Mesenchymal stem cell (in vitro differentiated cells and primary cell): ENCODE results near the gene PROSER2.

Experiments
- DNase-seq: peaks from one replicate; pipeline ENCODE4 v3.0.0-alpha.2; 2013
- H2AFZ ChIP-seq: one replicate; pipeline ENCODE4 v1.6.1; 2013; ENCODE audit warnings: low read depth, mild to moderate bottlenecking, control low read depth, inconsistent platforms, low read length, moderate library complexity
- H2AK5ac ChIP-seq: 2 replicates; pipeline ENCODE4 v1.6.1; 2013; ENCODE audit warnings: low read length, moderate library complexity, mild to moderate bottlenecking, inconsistent platforms; ENCODE audit not compliant: severe bottlenecking
- H2BK120ac ChIP-seq: one replicate; pipeline ENCODE4 v1.6.1; 2013; ENCODE audit warnings: low read depth, mild to moderate bottlenecking, inconsistent platforms, low read length, moderate library complexity
- H2BK12ac ChIP-seq, 2 experiments: one replicate each; pipeline ENCODE4 v1.6.1; 2013; ENCODE audit warnings: inconsistent platforms in 2 of 2, low read length in 2 of 2, mild to moderate bottlenecking in 2 of 2, moderate library complexity in 2 of 2, control low read depth in 1 of 2
- H2BK15ac ChIP-seq: one replicate; pipeline ENCODE4 v1.6.1; 2013; ENCODE audit warnings: mild to moderate bottlenecking, low read depth, inconsistent platforms; ENCODE audit not compliant: poor library complexity, severe bottlenecking
- H2BK5ac ChIP-seq: 2 replicates; pipeline ENCODE4 v1.6.1; 2013; ENCODE audit warnings: low read depth, mild to moderate bottlenecking, low read length, control low read depth, inconsistent platforms; ENCODE audit not compliant: poor library complexity, severe bottlenecking
- H3K14ac ChIP-seq, 2 experiments: one replicate each; pipeline ENCODE4 v1.6.1; 2013; ENCODE audit warnings: inconsistent platforms in 2 of 2, low read length in 2 of 2, control low read depth in 1 of 2, mild to moderate bottlenecking in 1 of 2, moderate library complexity in 1 of 2
- H3K18ac ChIP-seq, 2 experiments: one replicate each; pipeline ENCODE4 v1.6.1; 2013; ENCODE audit warnings: inconsistent platforms in 2 of 2, low read length in 2 of 2, control low read depth in 1 of 2, low read depth in 1 of 2, mild to moderate bottlenecking in 1 of 2
- H3K23ac ChIP-seq, 2 experiments: one replicate each; pipeline ENCODE4 v1.6.1; 2013; ENCODE audit warnings: inconsistent platforms in 2 of 2, low read length in 2 of 2, mild to moderate bottlenecking in 2 of 2, moderate library complexity in 2 of 2, control low read depth in 1 of 2
- H3K27ac ChIP-seq: 2 replicates; pipeline ENCODE4 v1.5.1; 2013; ENCODE audit warnings: mild to moderate bottlenecking, moderate library complexity, low read length, control low read depth, inconsistent platforms; ENCODE audit not compliant: poor library complexity, severe bottlenecking
- H3K27me3 ChIP-seq, 2 experiments: 2 replicates each; pipeline versions ENCODE4 v1.6.1 to v1.7.0; 2013; ENCODE audit warnings: low read length in 2 of 2, mild to moderate bottlenecking in 2 of 2, moderate library complexity in 2 of 2, control low read depth in 1 of 2, inconsistent platforms in 1 of 2; ENCODE audit not compliant: control insufficient read depth in 1 of 2, insufficient read depth in 1 of 2
- H3K36me3 ChIP-seq, 2 experiments: 2 replicates each; pipeline versions ENCODE4 v1.6.1 to v1.7.0; 2013; ENCODE audit warnings: low read length in 2 of 2, control low read depth in 1 of 2, inconsistent platforms in 1 of 2, low read depth in 1 of 2, mild to moderate bottlenecking in 1 of 2; ENCODE audit not compliant: insufficient read depth in 2 of 2, control insufficient read depth in 1 of 2
- H3K4ac ChIP-seq, 2 experiments: one replicate each; pipeline ENCODE4 v1.6.1; 2013; ENCODE audit warnings: inconsistent platforms in 2 of 2, low read length in 2 of 2, mild to moderate bottlenecking in 2 of 2, moderate library complexity in 2 of 2, control low read depth in 1 of 2, low read depth in 1 of 2
- H3K4me1 ChIP-seq: 2 replicates; pipeline ENCODE4 v1.6.1; 2013; ENCODE audit warnings: low read depth, low read length, control low read depth; ENCODE audit not compliant: control insufficient read depth, insufficient read depth
- H3K4me2 ChIP-seq: 2 replicates; pipeline ENCODE4 v1.6.1; 2013; ENCODE audit warnings: low read length, mild to moderate bottlenecking, inconsistent platforms; ENCODE audit not compliant: poor library complexity, severe bottlenecking
- H3K4me3 ChIP-seq, 2 experiments: 2 replicates each; pipeline versions ENCODE4 v1.5.1 to v1.7.0; 2013; ENCODE audit warnings: low read length in 2 of 2, mild to moderate bottlenecking in 2 of 2, control low read depth in 1 of 2, low read depth in 1 of 2; ENCODE audit not compliant: insufficient read depth in 1 of 2
- H3K79me1 ChIP-seq: replicated peaks from 2 replicates; pipeline ENCODE4 v1.6.1; 2013; ENCODE audit warnings: mild to moderate bottlenecking, control low read depth, low read length, inconsistent platforms; ENCODE audit not compliant: poor library complexity, severe bottlenecking
- H3K9ac ChIP-seq: 2 replicates; pipeline ENCODE4 v1.7.0; 2013; ENCODE audit warnings: mild to moderate bottlenecking, low read length, moderate library complexity
- H3K9me3 ChIP-seq: 2 replicates; pipeline ENCODE4 v1.7.0; 2013; ENCODE audit warnings: mild to moderate bottlenecking, low read length; ENCODE audit not compliant: control insufficient read depth
- H4K8ac ChIP-seq: one replicate; pipeline ENCODE4 v1.6.1; 2013; ENCODE audit warnings: inconsistent platforms, mild to moderate bottlenecking, low read length, moderate library complexity
- H4K91ac ChIP-seq: one replicate; pipeline ENCODE4 v1.6.1; 2013; ENCODE audit warnings: mild to moderate bottlenecking, low read length, inconsistent platforms
- WGBS: methylation state at CpG from one replicate; pipeline ENCODE4 v1.1.7; 2013; ENCODE audit warnings: mixed read lengths; 5-methylcytosine and 5-hydroxymethylcytosine counted together

PROSER2 gene

GRCh38 chr10:11824825-11825224 is 1.7 kb downstream of the PROSER2 start:
- no peak overlapping the region for H2BK12ac ChIP-seq
- no peak overlapping the region for H2AK5ac ChIP-seq
- H3K36me3 ChIP-seq: no peaks in the 10 kb centered on the region
- H2AFZ ChIP-seq: no peak overlapping the region
- H3K23ac ChIP-seq: no peak overlapping the region
- no peak overlapping the region for H3K14ac ChIP-seq
- no peak overlapping the region for H3K18ac ChIP-seq
- H3K79me1 ChIP-seq: peaks cover 24% of the 10 kb centered on the region
- 94% methylated on average over 11 of the region's 11 CpGs for WGBS
- H4K8ac ChIP-seq: no peak overlapping the region
- no peak overlapping the region for H3K4me2 ChIP-seq
- H3K4me1 ChIP-seq: peaks cover 6% of the 10 kb centered on the region
- peak overlapping the region; percentile 77 for H3K9ac ChIP-seq
- peaks cover 0 to 22% of the 10 kb centered on the region in 2 experiments for H3K27me3 ChIP-seq
- H2BK15ac ChIP-seq: no peak overlapping the region
- no peaks in the 10 kb centered on the region for H3K9me3 ChIP-seq
- no peak overlapping the region for H2BK120ac ChIP-seq
- H3K4ac ChIP-seq: no peak overlapping the region
- no peak for DNase-seq
- H3K27ac ChIP-seq: no peak overlapping the region
- H4K91ac ChIP-seq: no peak overlapping the region
- H3K4me3 ChIP-seq: peak overlapping the region in 1 of 2 experiments; percentile 81
- H2BK5ac ChIP-seq: no peak overlapping the region

- H3K4ac ChIP-seq: no peak overlapping the region
- H3K27ac ChIP-seq: no peak overlapping the region
- H2BK5ac ChIP-seq: no peak overlapping the region
- no peak overlapping the region for H3K9ac ChIP-seq
- H2BK120ac ChIP-seq: no peak overlapping the region
- H3K27me3 ChIP-seq: peaks cover 0 to 22% of the 10 kb centered on the region in 2 experiments
- H3K4me1 ChIP-seq: peaks cover 8% of the 10 kb centered on the region
- no peak overlapping the region for H3K14ac ChIP-seq
- 94% methylated on average over 17 of the region's 19 CpGs for WGBS
- H2BK15ac ChIP-seq: no peak overlapping the region
- H2AFZ ChIP-seq: no peak overlapping the region
- no peak overlapping the region for H3K23ac ChIP-seq
- H3K36me3 ChIP-seq: no peaks in the 10 kb centered on the region
- H3K9me3 ChIP-seq: no peaks in the 10 kb centered on the region
- H3K79me1 ChIP-seq: peaks cover 29% of the 10 kb centered on the region
- H3K4me3 ChIP-seq: no peak overlapping the region
- no peak for DNase-seq
- no peak overlapping the region for H2BK12ac ChIP-seq
- H4K91ac ChIP-seq: no peak overlapping the region
- H3K18ac ChIP-seq: no peak overlapping the region
- no peak overlapping the region for H3K4me2 ChIP-seq
- H2AK5ac ChIP-seq: no peak overlapping the region
- H4K8ac ChIP-seq: no peak overlapping the region
Observed at GRCh38 chr10:11825796-11826414, 2.7 kb downstream of the PROSER2 start.

GRCh38 chr10:11827006-11827405 is 3.9 kb downstream of the PROSER2 start:
- Histone ChIP-seq H3K27ac (no peak overlapping the region), H3K9me3 (no peaks in the 10 kb centered on the region), H2BK15ac (no peak overlapping the region), H3K9ac (no peak overlapping the region), H3K18ac (no peak overlapping the region), H3K36me3 (no peaks in the 10 kb centered on the region), H2BK5ac (no peak overlapping the region), H3K27me3 (peaks cover 0 to 22% of the 10 kb centered on the region in 2 experiments), H3K4me1 (peaks cover 9% of the 10 kb centered on the region), H3K4ac (no peak overlapping the region), H2AK5ac (no peak overlapping the region), H2BK120ac (no peak overlapping the region), H4K8ac (no peak overlapping the region), H2AFZ (no peak overlapping the region), H3K4me2 (no peak overlapping the region), H3K14ac (no peak overlapping the region), H3K4me3 (no peak overlapping the region), H3K23ac (no peak overlapping the region), H3K79me1 (peaks cover 32% of the 10 kb centered on the region), H4K91ac (no peak overlapping the region), H2BK12ac (no peak overlapping the region)
- no peak for DNase-seq
- WGBS: 90% methylated on average over 7 of the region's 10 CpGs

GRCh38 chr10:11827414-11827813 is 4.3 kb downstream of the PROSER2 start:
- H3K9ac ChIP-seq: no peak overlapping the region
- no peak for DNase-seq
- H2AFZ ChIP-seq: no peak overlapping the region
- H3K4me3 ChIP-seq: no peak overlapping the region
- H3K4me1 ChIP-seq: peaks cover 9% of the 10 kb centered on the region
- 93% methylated on average over 6 of the region's 6 CpGs for WGBS
- no peak overlapping the region for H4K8ac ChIP-seq
- peaks cover 33% of the 10 kb centered on the region for H3K79me1 ChIP-seq
- no peak overlapping the region for H3K14ac ChIP-seq
- H4K91ac ChIP-seq: no peak overlapping the region
- no peak overlapping the region for H3K4ac ChIP-seq
- H3K27me3 ChIP-seq: peaks cover 0 to 22% of the 10 kb centered on the region in 2 experiments
- no peak overlapping the region for H3K18ac ChIP-seq
- H3K4me2 ChIP-seq: no peak overlapping the region
- H3K36me3 ChIP-seq: no peaks in the 10 kb centered on the region
- no peaks in the 10 kb centered on the region for H3K9me3 ChIP-seq
- no peak overlapping the region for H2BK120ac ChIP-seq
- no peak overlapping the region for H2BK12ac ChIP-seq
- no peak overlapping the region for H3K23ac ChIP-seq
- no peak overlapping the region for H2BK5ac ChIP-seq
- H3K27ac ChIP-seq: no peak overlapping the region
- H2AK5ac ChIP-seq: no peak overlapping the region
- H2BK15ac ChIP-seq: no peak overlapping the region
